Measurements from ENCODE around the gene OR4D9.
A peak's percentile ranks its signal among the peaks of the same experiment; 100 is the strongest.

Gene OR4D9

GRCh38 chr11:59550842-59551658 is 39.7 kb downstream of the OR4D9 start:
- DNase-seq, result no peak

GRCh38 chr11:59551659-59552521 is 40.6 kb downstream of the OR4D9 start:
- no peak for DNase-seq

- DNase-seq, result no peak
These were observed 41.5 kb downstream of the OR4D9 start for GRCh38 chr11:59552844-59553243.

- no peak for DNase-seq
These were observed 42.0 kb downstream of the OR4D9 start for GRCh38 chr11:59553323-59553722.

GRCh38 chr11:59555601-59556114 is 44.3 kb downstream of the OR4D9 start:
- DNase-seq, result no peak

GRCh38 chr11:59556115-59556916 is 45.0 kb downstream of the OR4D9 start:
- DNase-seq, result no peak

GRCh38 chr11:59556917-59557348 is 45.6 kb downstream of the OR4D9 start:
- DNase-seq, result no peak

- DNase-seq, result no peak
These were observed 46.9 kb downstream of the OR4D9 start for GRCh38 chr11:59558270-59558643.

GRCh38 chr11:59559886-59560285 is 48.5 kb downstream of the OR4D9 start:
- no peak for DNase-seq

- peak; percentile 61 for DNase-seq
These were observed 49.0 kb downstream of the OR4D9 start for GRCh38 chr11:59560290-59560701.

GRCh38 chr11:59560702-59561473 is 49.5 kb downstream of the OR4D9 start:
- DNase-seq, result peak; percentile 65

- DNase-seq, result no peak
These were observed 51.0 kb downstream of the OR4D9 start for GRCh38 chr11:59562292-59562691.

All from GDM1 (cell line).